Measurements from ENCODE around the gene GNLY. TPM values are rescaled to one million over a fixed set of nuclear protein-coding genes. Genes with fewer than 3 reads are reported as not detected.

GNLY gene
- total RNA-seq, 1 donor from 2014 or later: 1.4 TPM

DNA sequence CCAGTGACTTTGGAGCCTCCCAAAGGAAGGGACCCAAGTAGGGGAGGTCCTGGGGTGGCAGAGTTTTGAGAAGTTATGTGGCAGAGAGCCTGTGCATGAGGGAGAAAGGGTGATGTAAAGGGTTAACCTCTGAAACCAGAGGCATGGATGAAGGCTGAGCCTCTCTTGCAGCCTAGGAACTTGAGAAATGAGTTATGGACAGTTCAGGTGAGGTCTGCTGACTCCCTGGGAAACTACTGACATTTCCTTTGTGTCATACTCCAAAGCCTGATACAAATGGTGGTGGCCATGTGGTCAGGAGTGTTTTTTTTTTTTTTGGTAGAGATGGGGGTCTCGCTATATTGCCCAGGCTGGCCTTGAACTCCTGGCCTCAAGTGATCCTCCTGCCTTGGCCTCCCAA, 12.4 kb upstream of the GNLY start:
- no peak for DNase-seq (ENCODE audit: low read depth)

DNA sequence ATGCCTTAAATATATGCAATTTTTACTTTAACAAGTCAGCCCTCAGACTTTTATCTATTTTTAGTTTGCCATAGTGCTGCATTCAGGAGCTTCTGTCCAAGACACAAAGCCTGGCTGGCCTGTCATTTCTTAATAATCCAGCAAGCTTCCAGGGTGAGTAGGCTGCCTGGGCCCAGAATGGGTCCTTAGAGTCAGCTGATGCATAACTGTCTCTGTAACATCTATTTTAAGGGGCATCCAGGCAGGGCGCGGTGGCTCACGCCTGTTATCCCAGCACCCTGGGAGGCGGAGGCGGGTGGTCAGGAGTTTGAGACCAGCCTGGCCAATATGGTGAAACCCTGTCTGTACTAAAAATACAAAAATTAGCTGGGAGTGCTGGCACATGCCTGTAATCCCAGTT, 11.8 kb upstream of the GNLY start:
- DNase-seq (ENCODE audit: low read depth): peak; percentile 89

- no peak for DNase-seq (ENCODE audit: low read depth)
Measured at GRCh38 chr2:85684380-85684779, 9.8 kb upstream of the GNLY start.

GRCh38 chr2:85684806-85685205, 9.4 kb upstream of the GNLY start:
- peak; percentile 64 for DNase-seq (ENCODE audit: low read depth)

DNA sequence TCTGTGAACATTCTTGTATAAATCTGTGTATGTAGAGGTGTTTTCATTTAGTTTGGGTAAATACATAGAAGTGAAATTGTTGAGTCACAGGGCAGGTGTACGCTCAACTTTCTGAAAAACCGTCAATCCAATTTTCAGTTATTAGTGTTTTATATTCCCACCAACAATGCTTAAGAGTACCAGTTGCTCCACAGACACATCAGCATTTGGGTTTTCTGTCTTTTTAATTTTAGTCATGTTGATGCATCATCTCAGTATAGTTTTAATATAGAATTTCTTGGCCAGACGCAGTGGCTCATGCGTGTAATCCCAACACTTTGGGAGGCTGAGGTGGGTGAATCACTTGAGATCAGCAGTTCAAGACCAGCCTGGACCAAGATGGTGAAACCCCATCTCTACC, 3.2 kb upstream of the GNLY start:
- no peak for DNase-seq (ENCODE audit: low read depth)

- DNase-seq (ENCODE audit: low read depth): no peak
Measured at GRCh38 chr2:85692039-85692645, 2.0 kb upstream of the GNLY start.

DNA sequence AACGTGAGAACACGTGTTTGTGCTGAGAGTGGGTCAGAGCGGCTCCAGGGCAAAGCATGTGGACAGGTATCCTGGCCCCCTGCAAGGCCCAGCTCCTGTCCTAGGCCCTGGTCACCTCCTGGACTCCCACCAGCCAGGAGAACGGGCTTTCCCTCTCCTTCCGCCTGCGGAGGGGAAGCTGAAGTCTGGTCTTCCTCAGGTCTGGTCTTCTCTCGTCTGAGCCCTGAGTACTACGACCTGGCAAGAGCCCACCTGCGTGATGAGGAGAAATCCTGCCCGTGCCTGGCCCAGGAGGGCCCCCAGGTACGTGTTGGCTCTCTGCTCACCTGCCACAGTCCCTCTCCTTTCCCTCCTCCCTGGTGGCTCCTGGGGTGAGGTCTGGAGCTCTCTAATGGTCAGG, 963 bp downstream of the GNLY start:
- no peak for DNase-seq (ENCODE audit: low read depth)

DNA sequence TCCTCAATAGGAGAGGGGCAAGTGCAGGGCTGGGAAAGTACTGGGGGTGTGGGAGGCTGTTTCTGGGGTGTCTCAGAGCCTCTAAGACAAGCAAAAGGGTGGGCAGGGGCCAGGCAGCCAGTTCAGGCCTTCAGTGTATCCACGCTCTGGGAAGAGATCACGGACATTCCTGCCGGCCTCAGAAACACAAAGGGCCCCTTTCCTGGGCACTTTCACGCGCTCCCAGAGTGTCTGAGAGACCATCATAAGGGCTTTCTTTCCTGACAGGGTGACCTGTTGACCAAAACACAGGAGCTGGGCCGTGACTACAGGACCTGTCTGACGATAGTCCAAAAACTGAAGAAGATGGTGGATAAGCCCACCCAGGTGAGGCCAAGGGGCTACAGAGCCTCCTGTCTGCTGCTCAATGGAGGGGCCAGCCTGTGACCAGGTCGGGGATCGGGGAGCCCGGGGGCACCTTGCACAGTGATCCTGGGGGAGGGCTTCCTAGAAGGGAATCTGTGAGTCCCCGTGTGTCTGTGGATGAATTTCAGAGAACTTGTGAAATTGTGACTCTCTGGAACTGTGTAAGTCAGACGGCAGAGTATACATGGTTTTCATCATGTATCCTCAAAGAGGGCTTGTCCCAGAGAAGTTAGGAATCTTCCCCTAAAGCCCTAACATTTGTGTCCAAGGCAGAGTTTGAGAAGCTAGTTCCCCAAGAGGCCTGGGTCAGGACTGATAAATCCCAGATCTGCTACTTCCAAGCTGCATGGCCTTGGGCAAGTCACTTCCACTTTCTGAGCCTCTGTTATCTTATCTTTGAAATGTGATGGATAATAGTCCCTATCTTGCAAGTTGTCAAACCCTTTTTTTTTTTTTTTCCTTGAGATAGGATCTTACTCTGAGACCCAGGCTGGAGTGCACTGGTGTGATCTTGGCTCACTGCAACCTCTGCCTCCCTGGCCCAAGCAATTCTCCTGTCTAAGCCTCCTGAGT, 1.8 kb downstream of the GNLY start:
- no peak for DNase-seq (ENCODE audit: low read depth)

DNA sequence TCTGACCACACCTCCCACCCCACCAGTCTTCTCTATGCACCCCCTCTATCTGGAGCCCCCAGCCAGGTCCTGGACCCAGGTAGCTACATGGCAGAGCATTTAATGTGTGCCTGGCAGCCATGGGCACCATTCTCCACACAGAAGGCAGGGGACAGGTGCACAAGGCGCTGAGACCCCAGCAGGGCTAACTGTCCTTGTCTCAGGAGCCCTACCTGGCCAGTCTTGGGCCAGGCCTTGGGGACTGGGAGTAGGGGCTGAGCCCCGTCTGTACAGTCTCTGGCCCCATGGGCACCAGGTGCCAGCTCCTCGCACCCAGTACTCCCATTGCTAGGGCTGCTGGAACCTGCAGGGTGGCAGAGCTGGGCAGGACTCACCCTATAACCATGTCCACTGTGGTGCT, 2.9 kb downstream of the GNLY start:
- no peak for DNase-seq (ENCODE audit: low read depth)

DNA sequence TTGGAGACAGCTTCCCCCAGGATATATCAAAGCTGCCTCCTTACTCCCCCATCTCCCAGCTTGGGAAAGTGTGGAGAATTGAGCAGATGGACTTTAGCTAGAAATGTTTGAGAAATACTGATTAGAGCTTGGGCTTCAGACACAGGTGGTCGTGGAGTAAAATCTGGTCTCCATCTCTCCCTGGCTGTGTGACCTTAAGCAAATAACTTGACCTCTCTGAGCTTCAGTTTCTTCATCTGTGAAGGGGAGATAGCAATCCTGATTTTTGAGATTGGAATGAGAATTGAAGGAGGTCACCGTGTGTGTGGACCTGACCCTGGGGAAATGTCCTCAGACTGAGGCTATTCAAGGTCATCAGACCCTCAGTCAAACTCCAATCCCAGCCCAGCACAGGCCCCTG, 3.6 kb downstream of the GNLY start:
- DNase-seq (ENCODE audit: low read depth): no peak

DNA sequence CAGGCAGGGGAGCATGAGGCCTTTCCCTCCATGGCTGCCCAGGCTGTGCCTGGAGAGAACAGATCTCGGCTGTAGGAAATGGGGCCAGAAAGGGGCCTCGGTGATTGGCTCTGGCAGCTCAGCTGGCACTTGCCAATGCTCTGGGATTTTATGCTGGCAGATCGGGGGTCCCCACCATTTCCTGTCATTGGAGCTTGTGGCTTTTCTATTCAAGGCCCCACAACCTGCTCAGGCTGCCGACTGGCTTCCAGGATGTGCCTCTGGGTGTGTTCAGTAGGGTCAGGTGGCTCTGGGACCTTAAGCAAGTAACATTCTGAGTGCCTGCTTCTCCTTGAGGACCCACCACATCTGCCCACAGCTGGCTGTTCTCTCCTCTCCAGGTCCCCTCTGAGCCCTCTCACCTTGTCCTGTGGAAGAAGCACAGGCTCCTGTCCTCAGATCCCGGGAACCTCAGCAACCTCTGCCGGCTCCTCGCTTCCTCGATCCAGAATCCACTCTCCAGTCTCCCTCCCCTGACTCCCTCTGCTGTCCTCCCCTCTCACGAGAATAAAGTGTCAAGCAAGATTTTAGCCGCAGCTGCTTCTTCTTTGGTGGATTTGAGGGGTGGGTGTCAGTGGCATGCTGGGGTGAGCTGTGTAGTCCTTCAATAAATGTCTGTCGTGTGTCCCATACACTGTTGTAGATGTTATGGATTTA, 4.2 kb downstream of the GNLY start:
- no peak for DNase-seq (ENCODE audit: low read depth)

DNA sequence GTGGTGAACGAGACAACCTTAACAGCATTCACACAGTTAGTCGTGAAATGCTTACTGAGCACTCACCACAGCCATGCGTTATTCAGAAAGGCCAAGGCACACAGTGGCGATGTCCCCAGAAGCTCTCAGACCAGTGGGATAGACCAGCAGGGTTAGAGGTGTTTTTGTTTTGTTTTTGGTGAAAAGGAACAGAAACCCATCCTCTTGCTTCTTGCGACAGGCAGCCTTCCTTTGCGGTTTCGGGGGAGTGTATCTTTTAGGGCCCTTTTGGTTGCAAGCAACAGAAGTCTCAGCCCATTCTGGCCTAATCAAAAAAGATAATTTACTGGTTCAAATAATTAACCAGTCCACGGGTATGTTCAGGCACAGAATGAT, 4.7 kb downstream of the GNLY start:
- DNase-seq (ENCODE audit: low read depth): no peak

DNA sequence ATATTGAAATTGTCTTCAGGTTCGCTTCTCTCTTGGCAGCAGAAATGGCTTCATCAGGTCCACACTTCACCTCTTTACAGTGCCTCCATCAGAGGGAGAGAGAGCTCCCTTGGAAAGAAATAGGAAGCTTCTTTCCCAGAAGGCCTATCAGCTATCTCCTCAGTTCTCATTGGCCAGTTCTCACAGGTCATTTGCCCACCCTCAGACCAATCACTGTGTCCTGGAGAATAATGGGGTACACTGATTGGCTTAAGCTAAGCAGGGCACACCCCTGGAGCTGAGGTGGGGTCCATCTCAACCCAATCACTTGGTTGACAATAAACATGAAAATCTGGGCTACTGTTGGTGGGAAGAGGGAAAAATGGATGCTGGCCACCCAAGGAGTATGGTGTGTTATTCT, 5.2 kb downstream of the GNLY start:
- no peak for DNase-seq (ENCODE audit: low read depth)

DNA sequence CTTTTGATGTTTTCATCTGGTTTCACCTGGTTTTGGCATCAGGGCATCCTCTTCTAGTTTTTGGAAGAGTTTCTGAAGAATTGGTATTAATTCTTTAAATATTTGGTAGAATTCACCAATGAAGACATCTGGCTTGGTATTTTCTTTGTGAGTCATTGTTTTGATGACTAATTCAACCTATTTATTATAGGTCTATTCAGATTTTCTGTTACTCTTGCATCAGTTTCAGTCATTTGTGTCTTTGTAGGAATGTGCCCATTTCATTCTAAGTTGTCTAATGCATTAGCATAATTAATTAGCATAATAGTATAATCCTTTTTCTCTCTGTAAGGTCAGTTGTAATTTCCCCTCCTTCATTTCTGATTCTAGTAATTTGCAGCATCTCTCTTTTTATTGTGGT, 8.0 kb downstream of the GNLY start:
- no peak for DNase-seq (ENCODE audit: low read depth)

DNA sequence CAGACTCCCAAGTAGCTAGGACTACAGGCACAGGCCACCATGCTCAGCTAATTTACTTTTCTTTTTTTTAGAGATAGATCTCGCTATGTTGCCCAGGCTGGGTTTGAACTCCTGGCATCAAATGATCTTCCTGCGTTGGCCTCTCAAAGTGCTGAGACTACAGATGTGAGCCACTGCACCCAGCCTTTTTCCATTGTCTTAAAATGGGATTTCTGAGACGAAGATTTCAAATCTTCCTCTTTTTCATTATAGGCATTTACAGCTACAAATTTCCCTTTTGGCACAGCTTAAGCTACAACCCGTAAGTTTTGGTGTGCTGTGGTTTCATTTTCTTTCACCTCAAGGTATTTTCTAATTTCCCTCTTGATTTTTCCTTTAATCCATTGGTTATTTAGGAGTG, 8.6 kb downstream of the GNLY start:
- no peak for DNase-seq (ENCODE audit: low read depth)

DNA sequence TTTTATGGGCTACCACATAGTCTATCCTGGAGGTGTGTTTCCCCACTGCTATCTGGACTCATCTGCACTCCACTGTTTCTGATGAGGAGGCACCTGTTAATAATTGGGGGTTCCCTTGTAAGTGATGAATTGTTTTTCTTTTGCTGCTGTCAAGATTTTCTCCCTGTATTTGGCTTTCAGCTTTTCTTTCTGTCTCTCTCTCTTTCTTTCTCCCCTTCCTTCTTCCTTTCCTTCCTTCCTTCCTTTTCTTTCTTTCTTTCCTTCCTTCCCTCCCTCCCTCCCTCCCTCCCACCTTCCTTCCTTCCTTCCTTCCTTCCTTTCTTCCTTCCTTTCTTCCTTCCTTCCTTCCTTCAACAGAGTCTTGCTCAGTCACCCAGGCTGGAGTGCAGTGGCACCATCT, 9.2 kb downstream of the GNLY start:
- DNase-seq (ENCODE audit: low read depth): no peak

DNA sequence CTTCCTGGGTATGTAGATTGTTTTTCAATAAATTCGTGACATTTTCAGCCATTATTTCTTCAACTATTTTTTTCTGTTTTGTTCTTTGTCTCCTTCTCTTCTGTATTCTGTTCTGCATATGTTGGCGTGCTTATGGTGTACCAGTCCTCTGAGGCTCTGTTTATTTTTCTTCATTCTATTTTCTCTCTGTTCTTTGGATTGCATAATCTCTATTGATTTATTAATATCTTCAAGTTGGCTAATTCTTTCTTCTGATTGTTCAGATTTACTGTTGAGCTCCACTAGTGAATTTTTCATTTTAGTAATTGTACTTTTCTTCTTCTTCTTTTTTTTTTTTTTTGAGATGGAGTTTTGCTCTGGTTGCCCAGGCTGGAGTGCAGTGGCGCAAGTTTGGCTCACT, 9.9 kb downstream of the GNLY start:
- no peak for DNase-seq (ENCODE audit: low read depth)

DNA sequence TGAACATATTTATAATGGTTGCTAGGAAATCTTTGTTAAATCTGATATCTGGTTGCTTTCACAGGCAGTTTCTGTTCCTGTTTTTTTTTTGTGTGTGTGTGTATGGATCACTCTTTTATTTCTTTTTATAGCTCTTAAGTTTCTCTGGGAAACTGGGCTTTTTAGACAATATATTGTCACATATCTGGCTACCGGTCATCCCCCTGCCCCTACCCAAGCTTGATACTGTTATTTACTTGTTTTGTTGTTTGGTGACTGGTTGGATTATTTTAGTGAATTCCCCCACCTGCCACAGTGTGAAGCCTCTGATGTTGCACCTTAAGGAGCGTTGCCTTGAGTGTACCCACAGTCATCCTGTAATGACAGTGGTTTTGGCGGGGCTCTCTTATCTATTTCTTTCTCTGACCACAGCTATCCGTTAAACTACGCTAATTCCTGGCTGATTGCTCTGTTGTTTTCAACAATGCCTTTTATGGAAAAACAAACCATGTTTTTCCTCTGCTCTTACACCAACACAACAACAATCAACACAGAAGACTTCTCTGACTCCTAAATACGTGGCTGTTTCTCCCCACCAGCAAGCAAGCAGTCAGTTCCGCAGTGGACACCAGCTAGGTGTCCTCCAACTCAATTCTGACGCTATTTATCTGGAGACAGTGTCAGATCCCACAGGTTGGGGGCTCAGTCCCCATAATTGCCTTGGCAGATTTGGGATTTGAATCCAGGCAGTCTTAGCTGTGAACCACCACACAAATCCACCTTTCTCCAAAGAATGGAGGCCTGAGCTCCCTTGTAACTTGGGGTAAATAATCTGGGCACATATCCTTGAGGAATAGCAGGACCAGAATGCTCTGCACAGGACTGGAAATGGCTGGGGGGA, 10.9 kb downstream of the GNLY start:
- DNase-seq (ENCODE audit: low read depth): peak; percentile 55

- DNase-seq (ENCODE audit: low read depth): peak; percentile 95
Measured at GRCh38 chr2:85705680-85706039, 11.5 kb downstream of the GNLY start.

DNA sequence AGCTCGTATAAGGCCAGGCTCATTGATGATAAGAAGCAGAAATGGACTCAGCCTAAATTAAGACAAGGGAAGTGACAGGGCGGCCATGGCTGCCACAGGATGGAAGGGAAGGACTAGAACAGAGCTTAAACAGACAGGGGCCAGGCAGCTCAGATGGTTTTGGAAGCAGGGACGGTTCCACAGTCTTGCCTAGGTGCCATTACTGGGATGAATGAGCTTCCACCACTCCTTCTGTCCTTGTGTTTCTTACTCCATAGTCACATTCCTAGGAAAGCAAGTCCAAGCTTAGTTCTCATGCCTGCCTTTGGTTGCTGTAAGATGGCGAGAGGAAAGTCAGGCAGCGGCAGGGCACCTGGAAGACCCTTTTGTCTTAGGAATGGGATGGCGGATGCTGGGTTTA, 11.9 kb downstream of the GNLY start:
- no peak for DNase-seq (ENCODE audit: low read depth)

DNA sequence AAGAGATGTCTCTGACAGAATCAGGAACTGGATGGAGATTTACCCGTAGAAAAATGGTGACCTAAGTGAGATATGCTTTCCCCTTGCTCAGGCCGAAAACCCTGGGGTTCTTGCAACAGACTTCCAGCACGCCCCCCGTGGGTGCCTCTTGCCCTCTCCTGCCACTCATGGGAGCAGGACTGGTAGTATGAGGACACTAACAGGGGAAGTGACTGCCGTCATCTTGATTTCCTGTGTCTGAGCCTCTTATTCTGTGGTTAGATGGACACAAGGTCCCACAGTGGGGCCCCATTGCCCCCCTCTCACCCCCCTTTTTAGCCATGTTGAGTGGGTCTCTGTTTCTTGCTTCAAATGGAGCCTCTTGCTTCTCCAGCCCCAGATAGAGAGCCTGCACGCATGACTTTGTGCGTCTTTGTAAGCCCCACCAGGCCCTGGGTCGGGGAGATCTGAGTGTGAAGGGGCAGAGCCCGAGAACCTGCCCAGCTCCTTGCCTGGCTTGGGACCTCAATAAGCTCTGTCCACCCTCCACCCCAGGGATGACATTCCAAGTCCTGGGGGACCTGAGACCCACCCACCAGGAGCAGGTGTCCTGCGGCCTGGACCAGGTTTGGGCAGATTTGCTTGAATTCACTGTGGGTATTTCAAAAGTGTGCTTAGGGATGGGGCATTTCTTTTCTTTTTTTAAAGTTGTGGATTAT, 12.6 kb downstream of the GNLY start:
- DNase-seq (ENCODE audit: low read depth): no peak

Data from myocyte (in vitro differentiated cells).